Naive thymus-derived CD4-positive, alpha-beta T cell (primary cell): Measurements from ENCODE around the gene MAGED1. TPM values are rescaled to one million over a fixed set of nuclear protein-coding genes. Genes with fewer than 3 reads are reported as not detected.
A peak's percentile ranks its signal among the peaks of the same experiment; 100 is the strongest.

Experiments used
- ATAC-seq: fragments of 150-1000 bp; cut with Tn5 transposase; 2 replicates; pipeline ENCODE4 v1.10.0; 2021; ENCODE audit warnings: mild to moderate bottlenecking, moderate library complexity
- CTCF ChIA-PET: fragments of 350-600 bp; sonication (Branson Sonifier 250); formaldehyde crosslinking; loops from one replicate; lab custom pipeline; 2021; ENCODE audit warnings: antibody characterized with exemption; lab: Charles Lee
- POLR2A ChIA-PET: fragments of 350-600 bp; sonication (Branson Sonifier 250); formaldehyde crosslinking; loops from one replicate; lab custom pipeline; 2021; ENCODE audit warnings: antibody characterized with exemption, inconsistent platforms; lab: Charles Lee
- DNase-seq, 9 donors: peaks; one replicate each; pipeline versions ENCODE4 v3.0.0 to v3.0.0-alpha.2; 2020 to 2022; ENCODE audit warnings: mixed read lengths in 1 of 9
- H3K27ac ChIP-seq: one replicate; pipeline ENCODE4 v1.7.0; 2013; ENCODE audit warnings: mild to moderate bottlenecking, low read depth, low read length, moderate library complexity
- H3K27me3 ChIP-seq, 2 donors: one replicate each; pipeline ENCODE4 v1.7.0; 2013; ENCODE audit warnings: low read length in 2 of 2, mild to moderate bottlenecking in 2 of 2, moderate library complexity in 2 of 2; ENCODE audit not compliant: control insufficient read depth in 2 of 2, insufficient read depth in 2 of 2
- H3K36me3 ChIP-seq, 3 experiments: 1 replicate in 2 of 3; 2 replicates in 1 of 3; pipeline ENCODE4 v1.7.0; 2013; ENCODE audit warnings: low read length in 3 of 3, mild to moderate bottlenecking in 3 of 3, moderate library complexity in 1 of 3; ENCODE audit not compliant: insufficient read depth in 3 of 3, control insufficient read depth in 2 of 3
- H3K4me1 ChIP-seq, 2 donors: one replicate each; pipeline ENCODE4 v1.7.0; 2013; ENCODE audit warnings: low read length in 2 of 2, mild to moderate bottlenecking in 2 of 2, moderate library complexity in 1 of 2; ENCODE audit not compliant: control insufficient read depth in 2 of 2, insufficient read depth in 2 of 2
- H3K4me3 ChIP-seq: 2 replicates; pipeline ENCODE4 v1.7.0; 2013; ENCODE audit warnings: mild to moderate bottlenecking, low read length
- H3K9me3 ChIP-seq, 3 experiments: 1 replicate in 2 of 3; 2 replicates in 1 of 3; pipeline ENCODE4 v1.7.0; 2013; ENCODE audit warnings: low read length in 3 of 3; ENCODE audit not compliant: control insufficient read depth in 2 of 3
- H3K27ac Mint-ChIP-seq, 9 donors: one replicate each; pipeline ENCODE4 v1.8.0; 2020 to 2022; ENCODE audit warnings: mixed read lengths in 9 of 9, mild to moderate bottlenecking in 8 of 9, moderate library complexity in 5 of 9, inconsistent platforms in 2 of 9
- H3K27me3 Mint-ChIP-seq, 5 donors: one replicate each; pipeline ENCODE4 v1.8.0; 2021 to 2022; ENCODE audit warnings: mixed read lengths in 5 of 5, mild to moderate bottlenecking in 1 of 5
- H3K36me3 Mint-ChIP-seq, 5 donors: one replicate each; pipeline ENCODE4 v1.8.0; 2020 to 2022; ENCODE audit warnings: mixed read lengths in 5 of 5, mild to moderate bottlenecking in 3 of 5, inconsistent platforms in 1 of 5
- H3K4me1 Mint-ChIP-seq, 7 donors: one replicate each; pipeline ENCODE4 v1.8.0; 2020 to 2022; ENCODE audit warnings: mixed read lengths in 7 of 7, mild to moderate bottlenecking in 3 of 7, inconsistent platforms in 1 of 7
- H3K4me3 Mint-ChIP-seq, 10 donors: one replicate each; pipeline ENCODE4 v1.8.0; 2020 to 2022; ENCODE audit warnings: mild to moderate bottlenecking in 10 of 10, mixed read lengths in 10 of 10, moderate library complexity in 6 of 10, inconsistent platforms in 2 of 10
- H3K9me3 Mint-ChIP-seq, 11 donors: one replicate each; pipeline ENCODE4 v1.8.0; 2020 to 2022; ENCODE audit warnings: mixed read lengths in 11 of 11, mild to moderate bottlenecking in 4 of 11, inconsistent platforms in 1 of 11, moderate library complexity in 1 of 11
- intact Hi-C, 2 donors: fragments of 100-400 bp; cut with micrococcal nuclease; formaldehyde crosslinking; loops; one replicate each; pipeline ENCODE4 v1.15.1; 2023
- polyA plus RNA-seq, 2 donors: library from polyadenylated mRNA; unstranded; fragments of 300-500 nt; fragmentation: Illumina TruSeq; gene quantifications; one replicate each; pipeline ENCODE4 v1.2.3, GENCODE V29; 2021
- total RNA-seq, 6 experiments: library from RNA in 5 of 6; stranded (reverse) in 5 of 6; gene quantifications; 1 replicate in 5 of 6; 2 replicates in 1 of 6; pipeline ENCODE4 v1.2.3 and lab custom pipeline; 2021 to 2026

MAGED1 gene
- total RNA-seq (10 to 100 TPM; 26.3 to 41.9 (median 29.5) TPM), polyA plus RNA-seq (10 to 100 TPM; 37.2 to 61.7 TPM), total RNA-seq (lab: John Stamatoyannopoulos, UW) (31.2 reads per million, percentile 60 among the genes with 10 or more reads in this experiment)

- Histone ChIP-seq H3K27me3 (no peaks in the 10 kb centered on the region), H3K27ac (peak within 1 kb of the TSS; percentile 67), H3K4me3 (peak within 1 kb of the TSS; percentile 50), H3K4me1 (peaks cover 0 to 3% of the 10 kb centered on the region in 2 donors), H3K9me3 (no peaks in the 10 kb centered on the region), H3K36me3 (peaks cover 0 to 8% (median 0%) of the 10 kb centered on the region in 3 experiments)
- peak; percentile 25 to 80 (median 73) for DNase-seq
- peaks cover 6 to 26% (median 19%) of the 10 kb centered on the region in 7 donors for H3K4me1 Mint-ChIP-seq
- ChIA-PET POLR2A (interaction anchor here (0.5 kb wide), 1 partner anchor 195 kb away, joined by 4 read pairs; no protein-coding TSS in a partner anchor), CTCF (no interaction called here)
- intact Hi-C loops: loop anchor here (2.0 to 10.0 kb wide), 5 partner anchors 91 to 1104 kb away; partner anchors contain the start of gene NUDT11 (in 1 of the 2)
- peak within 1 kb of the TSS; percentile 85 to 95 (median 93) for H3K27ac Mint-ChIP-seq
- H3K27me3 Mint-ChIP-seq: peaks cover 0 to 2% (median 0%) of the 10 kb centered on the region in 5 donors
- H3K4me3 Mint-ChIP-seq: peak within 1 kb of the TSS; percentile 88 to 98 (median 94)
- ATAC-seq: peak; percentile 93
- peaks cover 0 to 7% (median 5%) of the 10 kb centered on the region in 5 donors for H3K36me3 Mint-ChIP-seq
- peaks cover 0 to 2% (median 0%) of the 10 kb centered on the region in 11 donors for H3K9me3 Mint-ChIP-seq
Measured at GRCh38 chrX:51892921-51893745, at the start of gene MAGED1. Gene MAGED1, plus strand, starts transcription at chrX:51893623. Its CDS starts 682 bp downstream, at chrX:51894305.

GRCh38 chrX:51847463-51847862 is 46.0 kb upstream of the MAGED1 start:
- Mint-ChIP-seq H3K27me3 (no peaks in the 10 kb centered on the region), H3K4me3 (no peak overlapping the region), H3K27ac (peak overlapping the region in 1 of 9 donors; percentile 68), H3K9me3 (peaks cover 0 to 12% (median 2%) of the 10 kb centered on the region in 11 donors), H3K4me1 (peaks cover 0 to 20% (median 5%) of the 10 kb centered on the region in 7 donors), H3K36me3 (peaks cover 3 to 53% (median 37%) of the 10 kb centered on the region in 5 donors)
- no peak for ATAC-seq
- ChIA-PET CTCF (no interaction called here), POLR2A (no interaction called here)
- H3K4me1 ChIP-seq: no peaks in the 10 kb centered on the region
- peaks cover 0 to 5% (median 0%) of the 10 kb centered on the region in 3 experiments for H3K36me3 ChIP-seq
- no peaks in the 10 kb centered on the region for H3K9me3 ChIP-seq
- no peak overlapping the region for H3K27ac ChIP-seq
- H3K4me3 ChIP-seq: no peak overlapping the region
- DNase-seq: no peak
- intact Hi-C loops: no loop called here
- no peaks in the 10 kb centered on the region for H3K27me3 ChIP-seq

- no peak for ATAC-seq
- Histone ChIP-seq H3K4me1 (no peaks in the 10 kb centered on the region), H3K9me3 (peaks cover 0 to 1% (median 0%) of the 10 kb centered on the region in 3 experiments), H3K4me3 (no peak overlapping the region), H3K27ac (no peak overlapping the region), H3K27me3 (no peaks in the 10 kb centered on the region), H3K36me3 (peaks cover 0 to 4% (median 0%) of the 10 kb centered on the region in 3 experiments)
- no peak overlapping the region for H3K4me3 Mint-ChIP-seq
- no peaks in the 10 kb centered on the region for H3K27me3 Mint-ChIP-seq
- DNase-seq: no peak
- H3K4me1 Mint-ChIP-seq: peaks cover 0 to 24% (median 3%) of the 10 kb centered on the region in 7 donors
- H3K9me3 Mint-ChIP-seq: peaks cover 0 to 34% (median 9%) of the 10 kb centered on the region in 11 donors
- POLR2A ChIA-PET: no interaction called here
- intact Hi-C loops: no loop called here
- CTCF ChIA-PET: no interaction called here
- peaks cover 15 to 59% (median 43%) of the 10 kb centered on the region in 5 donors for H3K36me3 Mint-ChIP-seq
- no peak overlapping the region for H3K27ac Mint-ChIP-seq
Measured at GRCh38 chrX:51851507-51852085, 41.8 kb upstream of the MAGED1 start.

- Histone ChIP-seq H3K27me3 (no peaks in the 10 kb centered on the region), H3K4me1 (no peaks in the 10 kb centered on the region), H3K4me3 (no peak overlapping the region), H3K9me3 (peaks cover 0 to 6% (median 0%) of the 10 kb centered on the region in 3 experiments), H3K36me3 (peaks cover 0 to 4% (median 0%) of the 10 kb centered on the region in 3 experiments), H3K27ac (no peak overlapping the region)
- Mint-ChIP-seq H3K27ac (no peak overlapping the region), H3K9me3 (peaks cover 0 to 39% (median 10%) of the 10 kb centered on the region in 11 donors), H3K27me3 (no peaks in the 10 kb centered on the region), H3K4me1 (peaks cover 0 to 23% (median 3%) of the 10 kb centered on the region in 7 donors), H3K4me3 (no peak overlapping the region), H3K36me3 (peaks cover 14 to 62% (median 47%) of the 10 kb centered on the region in 5 donors)
- POLR2A ChIA-PET: no interaction called here
- ATAC-seq: no peak
- DNase-seq: no peak
- CTCF ChIA-PET: no interaction called here
- intact Hi-C loops: no loop called here
Measured at GRCh38 chrX:51852096-51852495, 41.3 kb upstream of the MAGED1 start.

GRCh38 chrX:51852621-51853020 is 40.8 kb upstream of the MAGED1 start:
- POLR2A ChIA-PET: no interaction called here
- H3K4me1 ChIP-seq: no peaks in the 10 kb centered on the region
- Mint-ChIP-seq H3K27ac (no peak overlapping the region), H3K9me3 (peaks cover 0 to 44% (median 10%) of the 10 kb centered on the region in 11 donors), H3K27me3 (no peaks in the 10 kb centered on the region), H3K36me3 (peaks cover 13 to 61% (median 52%) of the 10 kb centered on the region in 5 donors), H3K4me3 (no peak overlapping the region), H3K4me1 (peaks cover 0 to 19% (median 3%) of the 10 kb centered on the region in 7 donors)
- no peaks in the 10 kb centered on the region for H3K27me3 ChIP-seq
- H3K4me3 ChIP-seq: no peak overlapping the region
- H3K27ac ChIP-seq: no peak overlapping the region
- H3K36me3 ChIP-seq: peaks cover 0 to 4% (median 0%) of the 10 kb centered on the region in 3 experiments
- ATAC-seq (no peak), DNase-seq (no peak)
- intact Hi-C loops: no loop called here
- CTCF ChIA-PET: no interaction called here
- peaks cover 0 to 10% (median 0%) of the 10 kb centered on the region in 3 experiments for H3K9me3 ChIP-seq

- intact Hi-C loops: no loop called here
- Histone ChIP-seq H3K27me3 (no peaks in the 10 kb centered on the region), H3K9me3 (peaks cover 0 to 10% (median 0%) of the 10 kb centered on the region in 3 experiments), H3K36me3 (peaks cover 0 to 4% (median 0%) of the 10 kb centered on the region in 3 experiments), H3K27ac (no peak overlapping the region), H3K4me3 (no peak overlapping the region), H3K4me1 (no peaks in the 10 kb centered on the region)
- no peak for DNase-seq
- peaks cover 0 to 12% (median 2%) of the 10 kb centered on the region in 7 donors for H3K4me1 Mint-ChIP-seq
- H3K27ac Mint-ChIP-seq: peak overlapping the region in 1 of 9 donors; percentile 18
- ATAC-seq: no peak
- H3K36me3 Mint-ChIP-seq: peaks cover 13 to 66% (median 58%) of the 10 kb centered on the region in 5 donors
- H3K4me3 Mint-ChIP-seq: no peak overlapping the region
- H3K9me3 Mint-ChIP-seq: peaks cover 0 to 50% (median 11%) of the 10 kb centered on the region in 11 donors
- CTCF ChIA-PET: no interaction called here
- no peaks in the 10 kb centered on the region for H3K27me3 Mint-ChIP-seq
- POLR2A ChIA-PET: no interaction called here
Measured at GRCh38 chrX:51853251-51853650, 40.2 kb upstream of the MAGED1 start.
